DOHH2 (cell line): Measurements from ENCODE around the gene CDH10.

Experiments
- H3F3A ChIP-seq: fragments of 200-600 bp; sonication (generic), shearing (Covaris generic); 2 replicates; pipeline ENCODE4 v1.6.0; 2016; ENCODE audit warnings: antibody characterized with exemption, mild to moderate bottlenecking; ENCODE audit not compliant: control insufficient read depth, insufficient read depth
- H3K27ac ChIP-seq: fragments of 200-600 bp; sonication (generic); 2 replicates; pipeline ENCODE4 v1.5.1; 2014; ENCODE audit warnings: low read depth, mild to moderate bottlenecking, low read length, moderate library complexity
- H3K27me3 ChIP-seq: fragments of 200-600 bp; sonication (generic); 2 replicates; pipeline ENCODE4 v1.6.1; 2014; ENCODE audit warnings: mild to moderate bottlenecking, low read length, mixed read lengths; ENCODE audit not compliant: control insufficient read depth
- H3K36me3 ChIP-seq: fragments of 200-600 bp; sonication (generic); 2 replicates; pipeline ENCODE4 v1.6.1; 2014; ENCODE audit warnings: mild to moderate bottlenecking, low read length, moderate library complexity, mixed read lengths; ENCODE audit not compliant: control insufficient read depth
- H3K4me1 ChIP-seq: fragments of 200-600 bp; sonication (generic); 2 replicates; pipeline ENCODE4 v1.6.1; 2014; ENCODE audit warnings: mild to moderate bottlenecking, low read length, mixed read lengths; ENCODE audit not compliant: control insufficient read depth
- H3K4me2 ChIP-seq: fragments of 200-600 bp; sonication (generic); 2 replicates; pipeline ENCODE4 v1.6.0; 2014; ENCODE audit warnings: mild to moderate bottlenecking, low read length, moderate library complexity
- H3K4me3 ChIP-seq: fragments of 200-600 bp; sonication (generic); 2 replicates; pipeline ENCODE4 v1.5.1; 2014; ENCODE audit warnings: mild to moderate bottlenecking, low read length, mixed read lengths
- H3K79me2 ChIP-seq: fragments of 200-600 bp; sonication (generic); 2 replicates; pipeline ENCODE4 v1.6.1; 2014; ENCODE audit warnings: mild to moderate bottlenecking, low read length, mixed read lengths; ENCODE audit not compliant: control insufficient read depth
- H3K9me2 ChIP-seq: fragments of 200-600 bp; sonication (generic); replicated peaks from 2 replicates; pipeline ENCODE4 v1.6.1; 2014; ENCODE audit warnings: mild to moderate bottlenecking, low read length, mixed read lengths; ENCODE audit not compliant: control insufficient read depth
- H3K9me3 ChIP-seq: fragments of 200-600 bp; sonication (generic); 2 replicates; pipeline ENCODE4 v1.6.1; 2014; ENCODE audit warnings: antibody characterized with exemption, low read length, mixed read lengths; ENCODE audit not compliant: control insufficient read depth, insufficient read depth
- H4K20me1 ChIP-seq: fragments of 200-600 bp; sonication (generic); 2 replicates; pipeline ENCODE4 v1.6.0; 2014; ENCODE audit warnings: low read depth, mild to moderate bottlenecking, antibody characterized with exemption, low read length, moderate library complexity; ENCODE audit not compliant: control insufficient read depth, insufficient read depth
- EZH2phosphoT487 ChIP-seq: fragments of 200-600 bp; sonication (generic); IDR thresholded peaks from 2 replicates; pipeline ENCODE4 v1.6.1; 2017; ENCODE audit warnings: borderline replicate concordance, mild to moderate bottlenecking, antibody characterized with exemption, low read length, moderate library complexity, mixed read lengths
- TF ChIP-seq, protein P1 (sequence below): fragments of 200-600 bp; sonication (generic); IDR thresholded peaks from one replicate; pipeline ENCODE4 v1.5.1; 2014; ENCODE audit warnings: antibody characterized with exemption, mild to moderate bottlenecking, low read depth, low read length; ENCODE audit not compliant: poor library complexity, severe bottlenecking

The CDH10 gene

DNA sequence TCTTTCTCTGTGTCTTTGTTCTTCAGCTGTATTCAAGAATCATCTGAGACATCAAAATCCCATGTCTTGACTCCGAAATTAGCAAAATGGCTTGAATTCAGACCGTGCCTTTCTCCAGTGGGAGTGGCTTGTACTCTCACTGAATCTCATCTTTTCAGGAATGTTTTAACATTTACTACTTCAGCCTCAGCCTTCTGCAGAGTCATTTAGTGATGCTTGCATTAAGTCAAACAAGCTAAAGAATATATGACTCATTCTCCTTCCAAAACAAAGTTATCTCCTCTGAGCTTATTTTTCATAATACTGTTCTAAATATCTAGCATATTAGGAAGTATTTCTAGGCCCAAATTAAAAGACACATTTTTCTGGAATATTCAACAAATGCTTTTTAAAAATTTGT lies 205.3 kb downstream of the CDH10 start:
- Histone ChIP-seq H3K27ac (no peak overlapping the region), H3K79me2 (no peaks in the 10 kb centered on the region), H4K20me1 (no peaks in the 10 kb centered on the region), H3K36me3 (no peaks in the 10 kb centered on the region), H3K4me2 (no peak overlapping the region), H3K9me2 (no peaks in the 10 kb centered on the region), H3K9me3 (no peaks in the 10 kb centered on the region), H3K4me3 (no peak overlapping the region), H3K4me1 (no peaks in the 10 kb centered on the region), H3F3A (no peaks in the 10 kb centered on the region), H3K27me3 (no peaks in the 10 kb centered on the region)
- TF ChIP-seq, protein P1, sequence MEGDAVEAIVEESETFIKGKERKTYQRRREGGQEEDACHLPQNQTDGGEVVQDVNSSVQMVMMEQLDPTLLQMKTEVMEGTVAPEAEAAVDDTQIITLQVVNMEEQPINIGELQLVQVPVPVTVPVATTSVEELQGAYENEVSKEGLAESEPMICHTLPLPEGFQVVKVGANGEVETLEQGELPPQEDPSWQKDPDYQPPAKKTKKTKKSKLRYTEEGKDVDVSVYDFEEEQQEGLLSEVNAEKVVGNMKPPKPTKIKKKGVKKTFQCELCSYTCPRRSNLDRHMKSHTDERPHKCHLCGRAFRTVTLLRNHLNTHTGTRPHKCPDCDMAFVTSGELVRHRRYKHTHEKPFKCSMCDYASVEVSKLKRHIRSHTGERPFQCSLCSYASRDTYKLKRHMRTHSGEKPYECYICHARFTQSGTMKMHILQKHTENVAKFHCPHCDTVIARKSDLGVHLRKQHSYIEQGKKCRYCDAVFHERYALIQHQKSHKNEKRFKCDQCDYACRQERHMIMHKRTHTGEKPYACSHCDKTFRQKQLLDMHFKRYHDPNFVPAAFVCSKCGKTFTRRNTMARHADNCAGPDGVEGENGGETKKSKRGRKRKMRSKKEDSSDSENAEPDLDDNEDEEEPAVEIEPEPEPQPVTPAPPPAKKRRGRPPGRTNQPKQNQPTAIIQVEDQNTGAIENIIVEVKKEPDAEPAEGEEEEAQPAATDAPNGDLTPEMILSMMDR: no peak
- no peak for TF ChIP-seq EZH2phosphoT487
